ENCODE data around the gene PGAP3.
A peak's percentile ranks its signal among the peaks of the same experiment; 100 is the strongest.

The PGAP3 gene

DNA sequence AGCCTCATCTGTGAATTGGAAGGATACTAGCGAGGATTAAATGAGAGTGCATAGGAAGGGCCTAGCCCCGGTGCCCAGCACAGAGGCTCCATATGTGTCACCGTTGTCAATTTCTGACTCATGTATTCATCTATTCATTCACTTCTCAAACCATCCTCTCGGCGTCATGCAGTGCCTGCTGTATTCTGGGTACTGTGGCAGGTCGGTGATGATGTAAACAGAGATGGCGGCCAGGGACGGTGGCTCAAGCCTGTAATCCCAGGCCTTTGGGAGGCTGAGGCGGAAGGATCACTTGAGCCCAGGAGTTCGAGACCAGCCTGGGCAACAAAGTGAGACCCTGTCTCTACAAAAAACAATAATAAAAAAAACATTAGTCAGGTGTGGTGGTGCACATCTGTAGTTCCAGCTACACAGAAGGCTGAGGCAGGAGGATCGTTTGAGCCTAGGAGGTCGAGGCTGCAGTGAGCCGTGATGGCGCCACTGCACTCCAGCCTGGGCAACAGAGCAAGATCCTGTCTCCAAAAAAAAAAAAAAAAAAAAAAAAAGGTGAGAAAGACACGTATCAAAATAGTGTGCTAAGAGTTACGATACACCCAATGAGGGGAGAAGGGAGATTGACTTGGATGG is 65.4 kb downstream of the PGAP3 start:
- ATAC-seq, result peak; percentile 65
- peak; percentile 56 for DNase-seq

DNA sequence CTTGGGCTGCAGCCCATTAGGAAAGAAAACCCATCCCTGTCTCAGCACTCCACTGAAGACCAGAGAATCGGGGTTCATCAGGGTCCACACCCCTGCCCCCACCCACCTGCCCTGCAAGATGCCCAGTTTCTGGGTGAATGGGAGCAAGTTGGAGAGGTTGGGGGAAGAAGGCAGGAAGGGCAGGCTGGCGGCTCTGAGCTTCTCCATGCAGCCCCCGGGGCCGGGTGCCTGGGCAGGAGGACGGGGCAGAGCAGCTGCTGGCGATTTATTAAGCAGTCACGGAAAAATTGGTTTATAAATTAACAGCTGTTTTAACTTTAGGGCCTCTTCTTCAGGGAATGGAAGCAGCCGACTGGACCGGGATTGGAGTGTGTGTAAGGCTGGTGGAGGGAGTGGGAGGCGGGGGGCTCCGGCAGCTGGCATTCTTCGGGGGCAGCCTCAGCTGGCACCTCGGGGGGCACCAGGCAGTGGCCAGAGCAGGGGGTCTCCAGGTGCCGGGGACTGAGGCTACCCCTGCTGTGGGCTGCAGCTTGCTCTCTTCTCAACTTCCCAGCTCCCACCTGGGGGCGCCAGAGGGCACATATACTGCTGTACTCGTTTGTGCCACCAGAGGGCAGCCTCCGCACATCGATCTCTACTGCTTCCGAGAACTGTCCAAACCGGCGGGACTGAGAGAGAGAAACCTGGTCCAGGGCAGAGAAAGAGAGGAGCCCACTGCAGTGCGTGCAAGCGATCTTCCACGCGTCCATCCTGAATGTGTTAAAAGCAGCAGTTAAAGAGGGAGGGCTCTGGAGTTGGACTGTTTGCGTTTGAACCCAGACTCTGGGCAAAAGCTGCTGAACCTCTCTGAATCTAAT is 66.1 kb downstream of the PGAP3 start:
- peak; percentile 87 for DNase-seq
- peak; percentile 62 for ATAC-seq
